Fibroblast of mammary gland (primary cell): Measurements from ENCODE around the gene ATE1.
A peak's percentile ranks its signal among the peaks of the same experiment; 100 is the strongest.
"Not testable (repeated sequence)": the region's sequence is repeated elsewhere in the genome, so short reads cannot be mapped to it uniquely, and the experiment has no call there.

ENCODE experiments used
- DNase-seq: peaks from one replicate; pipeline ENCODE4 v3.0.0-alpha.2; 2010; ENCODE audit warnings: low read depth
- H3K4me3 ChIP-seq: 2 replicates; pipeline ENCODE4 v1.5.1; 2011; ENCODE audit warnings: low read depth, mild to moderate bottlenecking, low read length, moderate library complexity; ENCODE audit not compliant: control insufficient read depth
- TF ChIP-seq, protein P1 (sequence below): conservative IDR thresholded peaks from 2 replicates; pipeline ENCODE4 v1.5.1; 2011; ENCODE audit warnings: low read depth, low read length, inconsistent platforms; ENCODE audit not compliant: control insufficient read depth, insufficient read depth

ATE1 gene

DNA sequence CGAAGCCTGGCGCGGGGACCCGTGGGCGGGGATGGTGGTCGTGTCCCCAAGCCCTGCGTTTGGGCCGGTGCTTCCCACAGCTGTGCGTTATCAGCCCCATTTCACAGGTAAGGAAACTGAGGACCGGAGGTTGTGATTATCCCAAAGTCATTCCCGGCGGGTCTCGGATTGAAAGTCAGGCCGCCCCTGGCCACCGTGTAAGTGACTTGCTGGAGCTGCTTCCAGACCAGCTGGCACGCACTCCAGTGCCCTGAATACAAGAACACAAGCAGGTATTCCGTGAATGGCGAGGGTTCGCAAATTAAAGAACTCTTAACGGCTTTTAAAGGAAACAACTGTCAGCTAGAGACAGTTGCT is 675 bp upstream of the ATE1 start:
- TF ChIP-seq, protein P1, sequence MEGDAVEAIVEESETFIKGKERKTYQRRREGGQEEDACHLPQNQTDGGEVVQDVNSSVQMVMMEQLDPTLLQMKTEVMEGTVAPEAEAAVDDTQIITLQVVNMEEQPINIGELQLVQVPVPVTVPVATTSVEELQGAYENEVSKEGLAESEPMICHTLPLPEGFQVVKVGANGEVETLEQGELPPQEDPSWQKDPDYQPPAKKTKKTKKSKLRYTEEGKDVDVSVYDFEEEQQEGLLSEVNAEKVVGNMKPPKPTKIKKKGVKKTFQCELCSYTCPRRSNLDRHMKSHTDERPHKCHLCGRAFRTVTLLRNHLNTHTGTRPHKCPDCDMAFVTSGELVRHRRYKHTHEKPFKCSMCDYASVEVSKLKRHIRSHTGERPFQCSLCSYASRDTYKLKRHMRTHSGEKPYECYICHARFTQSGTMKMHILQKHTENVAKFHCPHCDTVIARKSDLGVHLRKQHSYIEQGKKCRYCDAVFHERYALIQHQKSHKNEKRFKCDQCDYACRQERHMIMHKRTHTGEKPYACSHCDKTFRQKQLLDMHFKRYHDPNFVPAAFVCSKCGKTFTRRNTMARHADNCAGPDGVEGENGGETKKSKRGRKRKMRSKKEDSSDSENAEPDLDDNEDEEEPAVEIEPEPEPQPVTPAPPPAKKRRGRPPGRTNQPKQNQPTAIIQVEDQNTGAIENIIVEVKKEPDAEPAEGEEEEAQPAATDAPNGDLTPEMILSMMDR = no peak
- peak; percentile 33 for DNase-seq
- H3K4me3 ChIP-seq = peak overlapping the region; percentile 77

- peak; percentile 63 for DNase-seq
- TF ChIP-seq, protein P1 = no peak
These were observed 452 bp downstream of the ATE1 start for GRCh38 chr10:121927318-121927840.

DNA sequence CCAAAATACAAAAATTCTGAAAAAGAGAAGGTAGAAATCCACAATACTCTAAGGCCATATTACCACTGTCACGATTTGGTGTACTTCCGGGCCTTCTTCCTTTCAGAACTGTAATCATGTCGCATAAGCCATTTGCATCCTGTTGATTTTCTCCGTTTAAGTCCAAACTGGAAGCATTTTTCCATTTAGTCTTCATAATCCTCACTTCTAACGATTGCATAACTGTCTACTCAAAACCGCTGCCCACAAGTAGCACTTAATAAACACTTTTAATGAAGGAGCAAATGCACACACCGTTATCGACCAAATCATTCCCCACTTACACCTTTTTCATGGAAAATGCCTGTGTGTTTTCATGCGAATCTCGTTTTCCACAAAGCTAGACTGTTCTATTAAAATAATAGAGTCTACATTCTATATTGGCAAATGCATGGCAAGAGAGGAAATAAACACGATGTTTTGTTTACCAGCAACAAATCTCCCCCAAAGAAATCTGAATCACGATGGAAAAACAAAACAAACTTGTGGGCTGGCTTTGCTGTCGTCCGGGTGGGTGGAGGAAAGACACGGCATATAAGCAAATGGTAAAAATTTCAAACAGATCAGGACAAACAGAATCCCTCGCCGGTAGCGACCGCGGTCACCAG is 1.0 kb downstream of the ATE1 start:
- TF ChIP-seq, protein P1 = no peak
- peak overlapping the region; percentile 81 for H3K4me3 ChIP-seq
- peak; percentile 24 for DNase-seq

More at GRCh38 chr10:121927318-121927840, 452 bp downstream of the ATE1 start:
- peak overlapping the region; percentile 81 for H3K4me3 ChIP-seq

- no peak for DNase-seq
- TF ChIP-seq, protein P1 = no peak
- no peak overlapping the region for H3K4me3 ChIP-seq
These were observed 1.7 kb downstream of the ATE1 start for GRCh38 chr10:121926157-121926556.

- TF ChIP-seq, protein P1 = no peak
- DNase-seq = no peak
- H3K4me3 ChIP-seq = no peak overlapping the region
These were observed 6.4 kb downstream of the ATE1 start for GRCh38 chr10:121921238-121921931.

DNA sequence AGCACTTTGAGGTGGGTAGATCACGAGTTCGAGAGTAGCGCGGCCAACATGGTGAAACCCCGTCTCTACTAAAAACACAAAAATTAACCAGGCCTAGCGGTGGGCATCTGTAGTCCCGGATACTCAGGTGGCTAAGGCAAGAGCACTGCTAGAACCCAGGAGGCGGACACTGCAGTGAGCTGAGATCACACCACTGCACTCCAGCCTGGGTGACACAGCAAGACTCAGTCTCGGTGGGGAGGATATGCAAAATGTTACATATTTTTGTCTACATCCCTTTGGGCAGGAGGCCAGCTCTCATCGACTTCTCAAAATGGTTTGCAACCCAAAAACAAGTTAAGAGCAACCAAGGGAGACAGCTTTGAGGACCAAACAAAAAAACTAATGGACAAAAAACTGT is 8.2 kb downstream of the ATE1 start:
- no peak overlapping the region for H3K4me3 ChIP-seq
- TF ChIP-seq, protein P1 = no peak
- no peak for DNase-seq

DNA sequence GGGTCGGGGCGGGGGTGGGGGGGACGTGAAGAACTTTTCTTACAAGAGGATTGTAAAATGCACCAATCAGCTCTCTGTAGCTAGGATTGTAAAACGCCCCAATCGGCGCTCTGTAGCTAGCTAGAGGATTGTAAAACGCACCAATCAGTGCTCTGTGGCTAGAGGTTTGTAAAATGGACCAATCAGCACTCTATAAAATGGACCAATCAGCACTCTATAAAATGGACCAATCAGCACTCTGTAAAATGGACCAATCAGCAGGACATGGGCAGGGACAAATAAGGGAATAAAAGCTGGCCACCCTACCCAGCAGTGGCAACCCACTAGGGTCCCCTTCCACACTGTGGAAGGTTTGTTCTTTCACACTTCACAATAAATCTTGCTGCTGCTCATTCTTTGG is 9.0 kb downstream of the ATE1 start:
- DNase-seq, H3K4me3 ChIP-seq: not testable (repeated sequence)
